GM11168 (cell line): ENCODE results near the gene GIMAP7.
"Not testable (repeated sequence)": the region's sequence is repeated elsewhere in the genome, so short reads cannot be mapped to it uniquely, and the experiment has no call there.

Experiments used
- in situ Hi-C: fragments of 300-500 bp; cut with MboI; formaldehyde crosslinking; loops from one replicate; pipeline ENCODE4 v1.12.0; 2022; ENCODE audit warnings: low sequenced_read_pairs; ENCODE audit not compliant: unreplicated experiment

Gene GIMAP7

DNA sequence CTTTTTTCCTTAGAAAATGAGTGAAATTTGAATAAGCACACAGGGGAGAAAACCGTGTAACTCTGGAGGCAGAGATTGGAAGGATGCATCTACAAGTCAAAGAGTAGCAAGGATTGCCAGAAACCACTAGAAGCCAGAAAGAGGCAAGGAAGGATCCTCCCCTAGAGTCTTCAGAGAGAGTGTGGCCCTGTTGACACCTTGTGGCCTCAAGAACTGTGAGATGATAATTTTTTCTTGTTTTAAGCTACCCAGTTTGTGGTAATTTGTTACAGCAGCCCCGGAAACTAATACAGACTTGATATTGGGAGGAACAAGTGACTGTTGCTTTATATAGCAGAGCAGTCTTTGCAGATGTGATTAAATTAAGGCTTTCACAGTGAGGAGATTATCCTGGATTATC, 3.6 kb upstream of the GIMAP7 start:
- in situ Hi-C loops: no loop called here

DNA sequence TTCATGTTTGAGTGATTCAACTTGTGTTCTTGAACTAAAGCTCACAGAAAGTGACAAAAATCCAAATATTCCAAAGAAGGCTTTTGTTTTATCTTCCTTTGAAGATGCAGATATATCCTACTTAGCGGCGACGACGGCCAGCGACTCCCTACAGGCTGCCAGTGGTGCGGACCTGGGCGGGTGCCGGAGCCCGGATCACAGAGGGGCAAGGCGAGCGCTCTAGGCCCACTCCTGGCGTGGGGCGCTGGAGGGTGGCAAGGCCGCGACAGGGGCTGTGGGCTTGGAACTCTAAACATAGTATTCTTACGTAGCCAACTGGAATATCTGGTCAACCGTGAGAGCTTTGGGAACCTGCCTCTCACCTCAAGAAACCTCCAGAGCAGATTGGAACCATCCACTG, 914 bp upstream of the GIMAP7 start:
- in situ Hi-C loops: no loop called here

GRCh38 chr7:150515248-150516147, 826 bp downstream of the GIMAP7 start:
- in situ Hi-C loops: no loop called here

DNA sequence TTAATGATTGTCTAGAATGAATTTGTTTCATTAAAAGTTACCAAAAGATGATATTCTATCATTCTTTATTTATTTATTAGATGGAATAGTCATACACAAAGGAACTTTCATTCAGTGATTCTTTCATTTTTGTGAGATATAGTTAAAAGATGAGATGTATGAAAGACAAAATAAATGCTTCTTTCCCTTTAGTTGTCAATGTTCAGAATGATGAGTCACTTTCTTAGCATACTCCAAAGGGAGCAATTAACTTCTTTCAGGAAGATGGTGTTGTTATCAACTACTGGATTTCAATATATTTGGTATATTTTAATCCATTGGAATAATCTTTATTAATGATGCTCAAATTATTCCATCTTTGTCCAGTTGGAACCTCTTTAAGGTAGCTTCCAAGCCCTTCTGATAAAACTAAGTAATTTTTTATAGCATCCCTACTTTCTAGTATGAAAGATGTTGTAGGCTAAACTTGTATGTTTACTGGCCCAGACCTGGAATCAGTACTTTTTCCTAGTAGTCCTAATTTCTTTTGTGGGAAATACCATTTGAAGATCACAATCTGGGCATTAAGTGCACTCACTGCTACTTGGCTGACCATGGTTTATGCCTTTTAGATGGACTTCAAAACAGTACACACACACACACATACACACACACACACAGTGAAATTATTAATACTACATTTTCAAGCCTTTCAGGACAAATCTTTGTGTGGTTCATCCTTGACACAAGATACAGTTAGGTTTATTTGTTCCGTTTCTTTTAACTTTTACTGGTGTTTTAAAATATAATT, 2.5 kb downstream of the GIMAP7 start:
- in situ Hi-C loops: no loop called here

GRCh38 chr7:150519310-150519709, 4.6 kb downstream of the GIMAP7 start:
- in situ Hi-C loops: no loop called here

GRCh38 chr7:150520145-150520544, 5.5 kb downstream of the GIMAP7 start:
- in situ Hi-C loops: no loop called here

GRCh38 chr7:150522931-150523330, 8.3 kb downstream of the GIMAP7 start:
- in situ Hi-C loops: not testable (repeated sequence)

DNA sequence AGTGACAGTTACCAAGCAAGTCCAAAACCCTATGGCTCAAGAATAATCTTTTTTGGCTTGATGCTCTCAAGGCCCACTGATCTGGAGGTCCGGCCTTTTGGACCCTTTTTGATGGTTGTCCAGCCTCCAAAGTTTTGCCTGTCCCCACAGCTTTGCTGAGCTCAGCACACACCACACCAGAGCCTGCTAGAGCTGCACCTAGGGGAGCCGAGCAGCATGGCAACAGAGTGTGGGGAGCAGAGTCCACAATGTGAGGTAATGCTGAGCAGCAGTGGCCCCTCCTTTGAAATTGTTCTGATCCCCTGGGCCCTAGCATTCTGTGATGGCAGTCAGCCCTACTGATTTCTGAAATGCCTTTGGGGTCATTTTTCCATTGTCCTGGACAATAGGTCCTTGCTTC, 9.3 kb downstream of the GIMAP7 start:
- in situ Hi-C loops: no loop called here

- in situ Hi-C loops: no loop called here
These were observed 17.0 kb downstream of the GIMAP7 start for GRCh38 chr7:150531704-150532103.

DNA sequence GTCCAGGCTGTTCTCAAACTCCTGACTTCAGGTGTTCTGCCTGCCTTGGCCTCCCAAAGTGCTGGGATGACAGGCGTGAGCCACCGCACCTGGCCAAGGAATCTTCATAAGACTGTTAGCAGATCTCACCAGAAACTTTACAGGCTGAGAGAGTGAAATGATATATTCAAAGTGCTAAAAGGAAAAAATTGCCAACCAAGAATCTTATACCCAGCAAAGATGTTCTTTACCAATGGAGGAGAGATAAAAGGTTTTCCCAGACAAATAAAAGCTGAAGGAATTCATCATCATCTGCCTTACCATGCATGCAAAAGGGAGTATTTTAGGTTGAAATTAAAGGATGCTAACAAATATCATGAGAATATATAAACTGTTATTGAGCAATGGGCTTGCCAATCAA, 23.6 kb downstream of the GIMAP7 start:
- in situ Hi-C loops: no loop called here

GRCh38 chr7:150553163-150553562, 38.5 kb downstream of the GIMAP7 start:
- in situ Hi-C loops: no loop called here

- in situ Hi-C loops: no loop called here
These were observed 42.0 kb downstream of the GIMAP7 start for GRCh38 chr7:150556521-150557138.

DNA sequence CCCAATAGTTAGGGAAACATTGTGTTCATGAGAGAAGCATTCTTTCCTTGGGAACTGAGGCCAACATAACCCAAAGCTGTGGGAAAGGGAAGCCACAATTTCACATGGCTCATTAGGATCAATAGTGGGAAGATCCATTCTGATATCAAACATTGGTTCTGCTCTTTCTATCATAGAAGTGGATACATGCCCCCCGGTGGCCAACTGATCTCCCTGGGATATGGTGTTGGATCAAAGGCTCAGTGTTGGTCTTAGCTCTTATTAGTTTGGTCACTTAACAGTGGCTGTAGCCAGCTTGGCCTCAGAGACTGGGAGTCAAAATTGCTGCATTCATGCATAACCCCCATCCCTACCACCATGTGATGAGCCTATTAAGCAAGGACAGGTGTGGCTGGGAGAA, 45.8 kb downstream of the GIMAP7 start:
- in situ Hi-C loops: no loop called here

DNA sequence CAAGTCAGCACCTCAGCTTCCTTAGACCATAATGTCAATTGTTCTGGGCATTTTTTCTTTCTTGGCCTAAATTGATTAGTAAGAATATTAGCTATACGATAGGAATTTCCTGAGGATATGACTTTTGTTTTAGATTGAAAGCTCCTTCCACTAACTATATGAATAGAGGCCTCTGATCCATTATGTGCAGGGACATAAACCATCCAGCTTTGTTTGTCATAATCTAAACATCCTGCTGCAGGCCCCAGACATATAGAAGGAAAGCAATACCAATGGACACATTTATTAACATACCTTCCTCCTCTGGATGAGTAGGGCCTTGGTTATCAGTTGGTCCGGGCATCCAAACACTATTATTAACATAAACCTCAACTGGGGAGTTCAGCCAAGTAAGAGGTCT, 48.2 kb downstream of the GIMAP7 start:
- in situ Hi-C loops: no loop called here

GRCh38 chr7:150564006-150564405, 49.3 kb downstream of the GIMAP7 start:
- in situ Hi-C loops: no loop called here

GRCh38 chr7:150564566-150564965, 49.9 kb downstream of the GIMAP7 start:
- in situ Hi-C loops: no loop called here

GRCh38 chr7:150565239-150565638, 50.6 kb downstream of the GIMAP7 start:
- in situ Hi-C loops: no loop called here

GRCh38 chr7:150566123-150566522, 51.5 kb downstream of the GIMAP7 start:
- in situ Hi-C loops: no loop called here

DNA sequence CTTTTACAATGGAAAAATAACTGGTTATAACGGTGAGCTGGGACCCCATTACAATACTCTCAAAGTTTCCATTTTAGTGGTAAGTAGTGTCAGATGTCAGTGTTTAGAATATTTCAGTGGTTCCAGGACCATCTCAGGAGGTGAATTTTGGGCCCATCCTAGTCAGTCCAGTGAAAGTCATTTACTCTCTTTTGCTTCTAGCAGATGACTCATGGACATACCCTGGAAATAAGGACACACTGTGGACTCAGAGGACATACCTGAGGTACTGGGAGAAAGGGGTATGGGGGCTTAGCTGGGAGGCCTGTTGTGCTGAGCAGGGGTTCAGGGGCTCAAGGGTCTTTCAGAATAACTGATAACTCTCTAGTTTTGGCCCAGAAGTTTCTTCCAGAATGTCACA, 51.9 kb downstream of the GIMAP7 start:
- in situ Hi-C loops: no loop called here

DNA sequence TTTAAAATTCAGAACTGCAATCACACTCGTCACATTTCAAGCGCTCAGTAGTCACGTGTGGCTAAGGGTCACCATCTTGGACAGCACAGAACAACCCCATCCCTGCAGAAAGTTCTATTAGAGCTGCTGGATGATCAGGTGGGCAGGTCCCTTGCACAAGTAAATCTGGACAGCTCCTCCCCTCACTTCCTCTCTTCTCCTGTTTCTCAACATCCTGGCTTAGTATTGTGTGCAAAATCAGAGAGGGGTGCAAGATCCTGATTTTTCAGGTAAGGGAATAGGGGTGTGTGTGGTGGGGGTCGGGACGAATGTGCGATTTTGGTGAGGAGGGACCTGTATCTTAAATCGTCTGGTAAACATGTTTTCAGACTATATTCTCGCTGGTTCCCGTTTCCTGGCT, 52.5 kb downstream of the GIMAP7 start, which contains the start of gene GIMAP4:
GIMAP4 (plus strand) TSS at position 222 of the 400 bp plus-strand sequence. CDS start 2,512 bp downstream, outside the sequence.
- in situ Hi-C loops: no loop called here

DNA sequence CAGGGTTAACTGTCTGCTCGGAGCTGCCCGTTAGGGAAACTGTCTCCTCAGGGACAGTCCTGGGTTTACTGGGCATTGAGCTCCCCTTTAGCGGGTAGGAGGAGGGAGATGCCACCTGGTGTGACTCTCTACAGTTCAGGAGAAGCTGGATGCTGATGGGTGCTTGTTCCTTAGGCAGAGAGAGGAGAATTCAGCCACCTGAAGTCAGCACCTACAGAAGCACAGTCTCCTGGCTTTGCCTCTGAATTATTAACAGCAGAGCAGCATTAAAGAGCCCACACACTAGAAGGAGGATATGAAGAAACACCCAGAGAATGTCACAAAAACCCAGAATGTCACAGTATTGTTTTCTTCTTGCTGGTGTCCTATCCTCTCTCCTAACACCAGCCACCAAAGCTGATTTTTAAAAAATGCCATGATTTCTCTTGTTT, 53.2 kb downstream of the GIMAP7 start:
- in situ Hi-C loops: no loop called here
